Epidermal melanocyte (primary cell): Measurements from ENCODE around the gene KCNH3.
A peak's percentile ranks its signal among the peaks of the same experiment; 100 is the strongest.

Experiments used
- DNase-seq: peaks from one replicate; pipeline ENCODE4 v3.0.0; 2011; ENCODE audit warnings: low spot score; ENCODE audit not compliant: insufficient read length

The KCNH3 gene

DNA sequence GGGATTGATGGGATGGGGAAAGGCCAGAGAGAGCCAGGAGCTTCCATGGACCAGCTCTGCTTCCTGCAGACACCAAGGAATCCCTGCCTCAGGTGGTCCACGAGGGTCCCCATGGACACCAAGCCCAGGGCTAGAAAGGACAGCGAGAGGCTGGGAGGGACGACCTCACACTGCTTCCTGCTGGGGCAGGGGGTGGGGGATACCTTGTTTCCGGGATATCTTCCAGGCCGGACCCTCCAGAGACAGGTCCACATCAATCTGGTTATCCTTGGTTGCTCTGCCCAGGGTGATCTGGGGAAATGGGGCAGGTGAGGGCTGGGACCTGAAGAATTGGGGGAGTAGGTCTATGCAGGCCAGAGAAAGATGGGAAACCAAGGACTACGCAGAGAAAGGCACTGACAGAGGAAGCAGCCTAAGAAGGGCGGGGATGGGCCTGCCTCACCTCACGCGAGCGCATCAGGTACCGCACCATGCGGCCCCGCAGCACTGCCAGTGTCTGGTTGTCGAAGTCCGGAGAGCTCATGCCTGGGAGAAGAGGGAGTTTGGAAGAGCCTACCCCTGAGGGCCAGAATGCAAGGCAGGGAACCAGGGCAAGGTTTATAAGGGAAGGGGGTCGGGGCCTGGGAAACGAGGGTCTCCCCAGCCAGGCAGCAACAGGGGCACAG lies 20.3 kb downstream of the KCNH3 start:
- no peak for DNase-seq

DNA sequence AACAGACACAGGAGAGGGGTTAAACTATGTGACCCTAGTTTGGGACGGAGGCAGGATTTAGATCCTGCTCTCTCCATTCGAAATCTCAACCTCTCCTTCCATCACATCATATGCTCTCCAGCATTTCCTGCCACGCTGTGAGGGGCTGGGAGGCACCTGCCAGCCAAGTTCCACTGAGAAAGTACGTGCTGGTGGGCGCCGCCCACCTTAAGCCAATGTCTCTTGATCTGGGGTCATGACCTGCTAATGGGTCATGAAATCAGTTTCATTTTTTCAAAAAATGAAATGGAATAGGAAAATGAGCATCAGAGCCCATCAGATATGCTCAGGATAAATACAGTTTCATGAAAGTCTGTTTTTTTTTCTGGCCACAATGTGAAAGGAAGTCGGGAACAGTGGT lies 21.9 kb downstream of the KCNH3 start:
- DNase-seq: no peak

DNA sequence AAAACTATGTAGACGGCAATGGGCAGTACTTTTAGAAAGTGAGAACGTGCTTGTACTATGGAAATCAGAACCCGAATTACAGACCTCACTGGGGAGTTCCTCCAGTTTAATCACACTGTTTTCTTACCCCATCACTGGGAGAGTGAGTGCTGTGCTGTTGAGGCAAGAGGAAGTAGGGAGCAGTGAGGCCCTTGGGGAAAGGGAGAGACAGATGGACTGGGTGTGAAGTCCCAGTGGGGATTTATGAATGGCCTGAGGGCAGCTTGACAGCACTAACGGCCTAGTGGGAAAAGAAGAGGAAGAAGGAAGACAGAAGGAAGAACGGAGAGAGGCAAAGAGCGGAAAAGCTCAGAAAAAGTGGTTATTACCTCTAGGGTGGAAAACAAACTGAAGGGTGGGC lies 23.4 kb downstream of the KCNH3 start:
- DNase-seq: no peak

- no peak for DNase-seq
These were observed 24.0 kb downstream of the KCNH3 start for GRCh38 chr12:49562831-49563230.

GRCh38 chr12:49563951-49564685 lies 25.3 kb downstream of the KCNH3 start:
- DNase-seq: no peak

GRCh38 chr12:49564686-49565405 lies 26.0 kb downstream of the KCNH3 start:
- no peak for DNase-seq

GRCh38 chr12:49565406-49566265 lies 26.8 kb downstream of the KCNH3 start:
- DNase-seq: no peak

DNA sequence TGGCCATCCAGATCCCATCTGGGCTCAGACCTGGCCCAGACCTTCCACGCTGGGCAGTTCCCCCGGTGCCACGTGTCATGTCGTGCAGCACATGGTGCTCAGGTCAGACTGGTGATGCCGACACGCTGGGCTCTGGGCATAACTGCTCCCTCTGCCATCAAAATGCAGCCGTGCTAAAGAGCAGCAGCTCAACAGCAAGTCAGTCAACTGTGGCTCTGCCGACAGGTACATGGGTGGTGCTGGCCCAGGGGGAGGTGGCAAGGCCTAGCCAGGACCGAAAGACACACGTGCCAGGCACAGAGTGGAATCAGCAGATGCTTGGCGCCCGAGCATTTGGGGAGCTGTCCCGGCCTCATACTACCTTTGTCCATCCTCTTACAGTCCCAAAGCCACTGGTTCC lies 27.5 kb downstream of the KCNH3 start:
- DNase-seq: no peak

DNA sequence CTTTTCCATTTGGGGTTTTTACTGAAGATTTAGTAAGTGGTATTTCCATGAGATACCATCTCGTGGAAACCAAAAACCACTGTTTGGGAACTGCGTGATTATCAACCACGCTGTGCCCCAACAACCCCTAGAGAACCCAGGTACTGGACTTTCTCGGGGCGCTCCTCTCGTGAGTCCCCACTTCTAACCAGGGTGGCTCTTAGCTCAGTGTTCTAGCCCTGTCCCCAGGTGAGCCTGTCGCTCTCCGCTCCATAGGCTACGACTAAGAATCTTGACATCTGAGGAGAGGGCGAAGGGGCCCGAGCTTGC lies 28.4 kb downstream of the KCNH3 start:
- DNase-seq: no peak

DNA sequence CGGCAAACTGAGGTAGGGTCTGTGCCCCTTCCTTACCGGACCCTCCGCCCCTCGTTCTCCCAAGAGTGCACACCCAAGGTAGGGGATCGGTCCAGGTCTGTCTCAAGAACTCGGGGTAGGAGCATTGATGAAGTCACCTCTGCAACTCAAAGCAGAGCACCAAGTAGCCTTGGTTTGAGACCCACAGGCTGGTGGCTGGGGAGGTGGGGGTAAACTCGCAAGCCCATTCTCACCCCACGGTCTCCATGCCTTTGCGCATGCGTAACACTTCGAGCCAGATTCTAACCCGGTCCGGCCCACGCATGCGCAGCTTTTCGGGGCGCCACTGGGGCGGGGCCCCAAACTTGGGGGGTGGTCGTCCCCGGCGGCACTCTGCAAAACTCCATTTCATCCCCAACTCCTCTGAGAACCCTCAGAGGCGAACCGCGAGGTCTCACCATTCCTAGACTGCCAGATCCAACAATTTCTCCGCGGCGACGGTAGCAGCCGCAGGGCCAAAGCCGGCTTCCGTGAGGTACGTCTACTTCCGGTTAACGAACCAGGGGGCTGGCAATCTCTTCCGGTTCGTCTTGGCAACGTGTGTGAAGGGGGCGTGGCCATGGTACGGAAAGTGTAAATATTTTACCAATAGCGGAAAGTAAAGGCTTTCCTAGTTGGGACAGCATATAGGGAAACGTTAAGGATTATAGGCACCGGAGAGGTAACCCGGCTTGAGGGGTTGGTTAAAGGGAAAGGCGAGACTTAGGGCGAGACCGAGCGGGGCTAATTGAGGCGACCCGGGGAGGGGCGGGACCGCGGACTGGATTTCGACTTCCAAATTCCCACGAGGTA lies 29.0 kb downstream of the KCNH3 start, which contains the start of gene MCRS1:
Gene MCRS1 (minus strand): TSS at position 532 of the 831 bp plus-strand sequence. CDS start 1,411 bp downstream, outside the sequence.
- peak; percentile 99 for DNase-seq

- no peak for DNase-seq
These were observed 29.8 kb downstream of the KCNH3 start for GRCh38 chr12:49568442-49569162.

DNA sequence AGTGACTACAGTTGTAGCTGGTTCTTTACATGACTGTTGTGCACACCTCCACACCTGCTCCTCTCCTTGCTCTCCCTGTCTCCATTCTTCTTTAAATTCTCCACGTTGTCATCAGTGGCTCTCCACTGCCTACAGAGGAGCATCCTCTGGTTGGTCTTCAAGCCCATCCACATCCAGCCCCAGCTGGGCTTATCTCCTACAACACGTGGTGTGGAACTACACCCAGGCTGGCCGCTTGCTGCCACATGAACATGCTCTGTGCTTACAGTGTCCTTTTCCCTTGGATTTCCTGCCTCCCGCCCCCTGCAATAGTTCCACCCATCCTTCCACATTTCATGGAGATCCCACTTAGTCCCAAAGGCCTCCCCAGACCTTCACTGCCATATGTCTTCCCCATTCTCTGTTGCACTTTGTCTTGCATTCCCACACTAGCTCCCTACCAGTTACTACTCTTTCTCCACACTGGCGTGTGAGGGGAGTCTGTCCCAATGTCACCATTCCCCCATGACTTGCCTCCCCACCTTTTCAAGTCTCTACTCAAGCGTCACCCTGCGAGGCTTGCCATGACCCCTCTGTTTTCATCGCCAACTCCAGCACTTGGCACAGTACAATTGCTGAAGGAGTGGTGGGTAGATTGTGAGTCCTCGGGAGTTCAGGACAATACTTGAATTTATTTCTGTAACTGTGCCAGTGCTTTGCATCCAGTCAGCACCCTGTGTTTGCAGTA lies 38.9 kb downstream of the KCNH3 start:
- DNase-seq: no peak

DNA sequence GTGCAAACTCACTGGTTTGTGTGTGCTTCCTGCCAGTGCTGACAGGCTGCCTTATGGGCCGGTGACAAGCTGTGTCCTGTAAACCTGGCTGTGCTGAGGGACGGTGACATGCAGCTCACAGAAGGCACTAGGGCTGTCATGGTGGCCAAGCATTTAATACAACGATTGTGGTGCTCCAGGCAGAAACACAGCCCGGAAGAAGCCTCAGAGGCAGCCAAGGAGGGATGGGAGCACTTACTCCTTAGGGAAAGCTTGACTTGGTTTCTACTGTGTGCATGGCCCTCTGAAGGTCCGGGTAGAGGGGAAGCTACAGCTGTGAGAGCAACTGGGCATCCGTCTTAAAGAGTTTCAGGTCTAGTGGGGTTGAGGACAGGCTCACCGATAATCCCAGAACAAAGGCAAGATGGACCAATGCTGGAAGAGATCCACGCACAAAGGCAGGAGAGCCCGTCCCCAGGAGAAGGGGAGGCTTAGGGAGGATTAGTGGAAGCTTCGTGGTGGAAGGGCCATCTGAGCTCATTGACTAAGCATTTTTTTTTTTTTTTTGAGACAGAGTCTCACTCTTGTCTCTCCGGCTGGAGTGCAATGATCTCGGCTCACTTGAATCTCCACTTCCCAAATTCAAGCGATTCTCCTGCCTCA lies 39.8 kb downstream of the KCNH3 start:
- no peak for DNase-seq

DNA sequence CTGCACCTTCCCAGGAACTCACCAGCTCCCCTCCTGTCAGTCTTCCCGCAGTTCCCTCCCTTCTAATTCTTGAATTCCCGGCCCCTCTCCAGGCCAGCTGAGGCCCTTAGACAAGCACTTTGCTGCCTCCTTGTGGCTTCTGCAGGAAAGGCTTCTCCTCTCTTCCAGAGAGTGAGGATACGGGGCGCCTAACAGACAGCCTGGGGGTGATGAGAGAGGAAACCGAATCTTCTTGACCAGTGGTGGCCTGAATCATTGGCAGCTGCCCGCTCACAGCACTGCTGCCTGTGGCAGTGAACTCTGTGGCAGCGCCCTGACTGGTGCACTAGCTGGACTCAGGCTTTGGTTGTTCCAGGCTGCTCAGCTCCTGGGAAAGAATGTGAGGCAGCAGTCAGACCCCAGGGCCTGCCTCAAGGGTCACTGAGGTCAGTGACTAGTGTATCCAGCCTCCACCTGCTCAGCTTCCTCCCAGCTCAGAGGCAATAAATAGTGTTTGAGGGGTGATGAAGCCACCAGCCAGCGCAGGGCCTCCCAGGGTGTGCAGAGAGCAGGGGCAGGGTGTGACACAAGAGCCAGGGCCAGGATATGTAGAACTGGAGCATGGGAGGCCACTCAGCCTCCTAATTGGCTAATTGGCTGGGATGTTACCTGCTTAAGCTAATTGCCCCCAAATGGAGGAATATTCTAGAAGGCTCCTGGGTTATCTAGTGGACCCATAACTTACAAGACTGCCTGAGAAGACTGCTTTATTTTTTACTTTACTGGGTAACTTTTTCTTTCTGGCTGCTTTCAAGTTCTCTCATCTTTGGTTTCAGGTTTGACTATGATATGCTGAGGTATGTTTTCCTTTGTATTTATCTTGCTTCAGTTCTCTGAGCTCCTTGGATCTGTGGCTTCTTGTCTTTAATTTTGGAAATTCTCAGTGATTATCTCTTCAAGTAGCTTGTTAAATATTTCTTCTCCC lies 42.0 kb downstream of the KCNH3 start:
- peak; percentile 70 for DNase-seq

DNA sequence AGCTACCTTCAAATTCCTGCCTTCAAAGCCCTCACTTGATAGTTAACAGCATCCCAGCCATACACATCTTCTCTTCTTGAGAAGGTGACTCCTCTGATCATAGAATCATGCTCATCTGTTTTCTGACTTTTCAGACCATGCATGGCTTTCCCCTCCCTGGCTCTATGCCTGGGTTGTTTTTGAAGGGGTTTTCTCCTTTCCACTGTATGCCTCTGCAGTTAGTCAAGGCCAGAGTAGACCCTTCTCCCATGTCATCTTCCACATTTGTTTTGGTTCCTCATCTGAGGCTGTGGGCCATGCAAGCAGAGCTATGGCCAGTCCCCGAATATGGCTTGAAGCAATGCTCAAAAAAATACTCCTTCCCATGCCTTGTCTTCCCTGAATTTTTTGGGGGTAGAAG lies 43.4 kb downstream of the KCNH3 start:
- DNase-seq: no peak

- no peak for DNase-seq
These were observed 44.0 kb downstream of the KCNH3 start for GRCh38 chr12:49582850-49583249.

- DNase-seq: no peak
These were observed 44.7 kb downstream of the KCNH3 start for GRCh38 chr12:49583366-49584094.
